WTC11 (cell line): ENCODE results near the gene PTPA. TPM values are rescaled to one million over a fixed set of nuclear protein-coding genes. Genes with fewer than 3 reads are reported as not detected.

ENCODE experiments used
- ATAC-seq: fragments of 200-7000 bp; cut with Tn5 transposase; 2 replicates; pipeline ENCODE4 v1.10.0; 2021; ENCODE audit warnings: mild to moderate bottlenecking, moderate library complexity
- CTCF ChIA-PET: fragments of 300-600 bp; sonication (Branson Sonifier 250); formaldehyde crosslinking; loops from one replicate; lab custom pipeline; 2021; ENCODE audit warnings: antibody characterized with exemption; lab: Charles Lee
- POLR2A ChIA-PET: fragments of 350-600 bp; sonication (Branson Sonifier 250); formaldehyde crosslinking; loops from one replicate; lab custom pipeline; 2021; ENCODE audit warnings: antibody characterized with exemption; lab: Charles Lee
- DNase-seq: peaks from one replicate; pipeline ENCODE4 v3.0.0; 2021; ENCODE audit warnings: low spot score
- H3K27ac Mint-ChIP-seq: 2 replicates; pipeline ENCODE4 v1.8.0; 2021; ENCODE audit warnings: mixed read lengths
- H3K27me3 Mint-ChIP-seq: 2 replicates; pipeline ENCODE4 v1.8.0; 2021; ENCODE audit warnings: low read depth, mild to moderate bottlenecking, moderate library complexity, mixed read lengths
- H3K36me3 Mint-ChIP-seq: 2 replicates; pipeline ENCODE4 v1.8.0; 2021; ENCODE audit warnings: mixed read lengths
- H3K4me1 Mint-ChIP-seq: 2 replicates; pipeline ENCODE4 v1.8.0; 2022; ENCODE audit warnings: mixed read lengths
- H3K4me3 Mint-ChIP-seq: 2 replicates; pipeline ENCODE4 v1.8.0; 2021; ENCODE audit warnings: mild to moderate bottlenecking, moderate library complexity, mixed read lengths
- H3K9me3 Mint-ChIP-seq: 2 replicates; pipeline ENCODE4 v1.8.0; 2021; ENCODE audit warnings: mixed read lengths
- FOXJ3 ChIP-seq: sonication (generic); formaldehyde crosslinking; IDR thresholded peaks from 2 replicates; pipeline ENCODE4 v1.9.0; 2021; ENCODE audit warnings: missing genetic modification reagents, mild to moderate bottlenecking, borderline replicate concordance
- GTF2I ChIP-seq: fragments of 250-450 bp; sonication (Bioruptor Pico); conservative IDR thresholded peaks from 2 replicates; pipeline ENCODE4 v1.4.0; 2021; ENCODE audit warnings: mild to moderate bottlenecking
- HMGA2 ChIP-seq: fragments of 250-450 bp; sonication (Bioruptor Pico); IDR thresholded peaks from 2 replicates; pipeline ENCODE4 v1.4.0; 2021; ENCODE audit warnings: mild to moderate bottlenecking, moderate library complexity
- JAZF1 ChIP-seq: fragments of 250-450 bp; sonication (Bioruptor Pico); IDR thresholded peaks from 2 replicates; pipeline ENCODE4 v1.9.0; 2021; ENCODE audit warnings: moderate library complexity, mild to moderate bottlenecking, inconsistent platforms
- MXD4 ChIP-seq: fragments of 250-450 bp; sonication (Bioruptor Pico); IDR thresholded peaks from 2 replicates; pipeline ENCODE4 v1.8.0; 2021; ENCODE audit warnings: mild to moderate bottlenecking, moderate library complexity, borderline replicate concordance
- NFATC4 ChIP-seq: fragments of 250-450 bp; sonication (Bioruptor Pico); IDR thresholded peaks from 2 replicates; pipeline ENCODE4 v1.9.0; 2021; ENCODE audit warnings: mild to moderate bottlenecking
- NR3C1 ChIP-seq: sonication (generic); formaldehyde crosslinking; conservative IDR thresholded peaks from 2 replicates; pipeline ENCODE4 v1.8.1; 2023; ENCODE audit warnings: low read depth, mild to moderate bottlenecking, missing genetic modification reagents
- SOX15 ChIP-seq: fragments of 250-450 bp; sonication (Bioruptor Pico); IDR thresholded peaks from 2 replicates; pipeline ENCODE4 v1.9.0; 2021; ENCODE audit warnings: mild to moderate bottlenecking
- SP1 ChIP-seq: sonication (generic); formaldehyde crosslinking; conservative IDR thresholded peaks from 2 replicates; pipeline ENCODE4 v1.8.1; 2022; ENCODE audit warnings: missing genetic modification reagents
- TP53 ChIP-seq: sonication (generic); formaldehyde crosslinking; IDR thresholded peaks from 2 replicates; pipeline ENCODE4 v1.8.1; 2023; ENCODE audit warnings: mild to moderate bottlenecking, missing genetic modification reagents
- ZNF121 ChIP-seq: sonication (generic); formaldehyde crosslinking; IDR thresholded peaks from 2 replicates; pipeline ENCODE4 v1.8.0; 2023; ENCODE audit warnings: missing genetic modification reagents
- ZNF396 ChIP-seq: fragments of 250-450 bp; sonication (Bioruptor Pico); IDR thresholded peaks from 2 replicates; pipeline ENCODE4 v1.8.0; 2021; ENCODE audit warnings: mild to moderate bottlenecking, moderate library complexity, borderline replicate concordance
- total RNA-seq: library from RNA; stranded (reverse); gene quantifications from 3 replicates; pipeline ENCODE4 v1.2.3, GENCODE V29; 2021
- TF ChIP-seq, protein P1 (sequence below): sonication (generic); formaldehyde crosslinking; IDR thresholded peaks from 2 replicates; pipeline ENCODE4 v1.8.0; 2023; ENCODE audit warnings: missing genetic modification reagents, mild to moderate bottlenecking, borderline replicate concordance
- TF ChIP-seq, protein P2 (sequence below): sonication (generic); formaldehyde crosslinking; IDR thresholded peaks from 2 replicates; pipeline ENCODE4 v1.8.0; 2022; ENCODE audit warnings: mild to moderate bottlenecking, missing genetic modification reagents
- TF ChIP-seq, protein P3 (sequence below): fragments of 250-450 bp; sonication (Bioruptor Pico); IDR thresholded peaks from 2 replicates; pipeline ENCODE4 v1.8.0; 2021; ENCODE audit warnings: mild to moderate bottlenecking
- TF ChIP-seq, protein P4 (sequence below): sonication (generic); formaldehyde crosslinking; IDR thresholded peaks from 2 replicates; pipeline ENCODE4 v1.8.0; 2023; ENCODE audit warnings: mild to moderate bottlenecking, missing genetic modification reagents
- TF ChIP-seq, protein P5 (sequence below): fragments of 250-450 bp; sonication (Bioruptor Pico); IDR thresholded peaks from 2 replicates; pipeline ENCODE4 v1.9.0; 2021; ENCODE audit warnings: mild to moderate bottlenecking, borderline replicate concordance

Gene PTPA
- total RNA-seq, 1 experiment from 2014 or later, result 186 TPM

DNA sequence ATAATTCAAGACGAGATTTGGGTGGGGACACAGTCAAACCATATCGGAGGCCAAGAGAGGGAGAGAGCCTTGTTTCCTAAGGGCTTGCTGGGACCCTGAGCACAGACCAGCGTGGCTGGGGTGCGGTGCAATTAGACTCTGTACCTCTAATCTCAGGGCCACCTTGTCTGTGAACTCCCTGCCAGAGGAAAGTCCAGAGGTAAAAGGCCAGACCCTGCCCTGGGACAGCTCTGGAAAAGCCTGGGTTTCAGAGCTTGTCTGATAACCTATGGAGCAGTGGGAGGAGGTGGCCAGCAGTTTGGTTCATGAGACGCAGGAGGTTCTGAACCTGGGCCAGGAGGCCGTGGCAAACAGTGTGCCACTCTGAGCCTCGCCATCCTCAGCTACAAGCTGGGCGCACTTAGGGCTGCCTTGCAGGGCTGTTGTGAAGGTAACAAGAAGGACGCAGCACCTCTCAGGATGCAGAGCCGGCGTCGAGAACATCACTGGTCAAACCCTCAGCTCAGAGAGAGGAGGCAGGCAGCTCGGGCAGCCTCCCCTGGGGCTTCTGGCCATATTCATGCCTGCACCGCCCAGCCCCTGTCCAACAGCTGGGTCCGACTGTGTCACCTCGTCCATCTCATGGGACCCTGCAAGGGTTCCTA lies 35.1 kb upstream of the PTPA start (continued):
- TF ChIP-seq, protein P1, sequence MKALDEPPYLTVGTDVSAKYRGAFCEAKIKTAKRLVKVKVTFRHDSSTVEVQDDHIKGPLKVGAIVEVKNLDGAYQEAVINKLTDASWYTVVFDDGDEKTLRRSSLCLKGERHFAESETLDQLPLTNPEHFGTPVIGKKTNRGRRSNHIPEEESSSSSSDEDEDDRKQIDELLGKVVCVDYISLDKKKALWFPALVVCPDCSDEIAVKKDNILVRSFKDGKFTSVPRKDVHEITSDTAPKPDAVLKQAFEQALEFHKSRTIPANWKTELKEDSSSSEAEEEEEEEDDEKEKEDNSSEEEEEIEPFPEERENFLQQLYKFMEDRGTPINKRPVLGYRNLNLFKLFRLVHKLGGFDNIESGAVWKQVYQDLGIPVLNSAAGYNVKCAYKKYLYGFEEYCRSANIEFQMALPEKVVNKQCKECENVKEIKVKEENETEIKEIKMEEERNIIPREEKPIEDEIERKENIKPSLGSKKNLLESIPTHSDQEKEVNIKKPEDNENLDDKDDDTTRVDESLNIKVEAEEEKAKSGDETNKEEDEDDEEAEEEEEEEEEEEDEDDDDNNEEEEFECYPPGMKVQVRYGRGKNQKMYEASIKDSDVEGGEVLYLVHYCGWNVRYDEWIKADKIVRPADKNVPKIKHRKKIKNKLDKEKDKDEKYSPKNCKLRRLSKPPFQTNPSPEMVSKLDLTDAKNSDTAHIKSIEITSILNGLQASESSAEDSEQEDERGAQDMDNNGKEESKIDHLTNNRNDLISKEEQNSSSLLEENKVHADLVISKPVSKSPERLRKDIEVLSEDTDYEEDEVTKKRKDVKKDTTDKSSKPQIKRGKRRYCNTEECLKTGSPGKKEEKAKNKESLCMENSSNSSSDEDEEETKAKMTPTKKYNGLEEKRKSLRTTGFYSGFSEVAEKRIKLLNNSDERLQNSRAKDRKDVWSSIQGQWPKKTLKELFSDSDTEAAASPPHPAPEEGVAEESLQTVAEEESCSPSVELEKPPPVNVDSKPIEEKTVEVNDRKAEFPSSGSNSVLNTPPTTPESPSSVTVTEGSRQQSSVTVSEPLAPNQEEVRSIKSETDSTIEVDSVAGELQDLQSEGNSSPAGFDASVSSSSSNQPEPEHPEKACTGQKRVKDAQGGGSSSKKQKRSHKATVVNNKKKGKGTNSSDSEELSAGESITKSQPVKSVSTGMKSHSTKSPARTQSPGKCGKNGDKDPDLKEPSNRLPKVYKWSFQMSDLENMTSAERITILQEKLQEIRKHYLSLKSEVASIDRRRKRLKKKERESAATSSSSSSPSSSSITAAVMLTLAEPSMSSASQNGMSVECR (CRISPR knock-in tag), result no peak
- no peak for TF ChIP-seq SOX15 (CRISPR knock-in tag)
- TF ChIP-seq, all 79 proteins: peak for 0

DNA sequence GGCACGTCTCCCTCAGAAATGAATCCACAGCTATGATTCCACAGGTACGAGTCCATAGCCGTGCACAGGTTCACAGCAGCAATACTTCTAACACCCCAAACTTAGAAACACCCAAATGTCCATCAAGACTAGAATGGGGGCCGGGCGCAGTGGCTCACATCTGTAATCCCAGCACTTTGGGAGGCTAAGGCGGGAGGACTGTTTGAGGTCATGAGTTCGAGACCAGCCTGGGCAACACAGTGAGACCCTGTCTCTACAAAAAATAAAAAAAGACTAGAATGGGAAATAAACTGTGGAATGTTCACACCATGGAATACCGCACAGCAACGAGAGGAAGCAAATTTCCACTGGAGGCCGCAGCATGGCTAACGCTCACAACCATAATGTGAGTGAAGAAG lies 34.6 kb upstream of the PTPA start:
- no peak for ATAC-seq
- no peaks in the 10 kb centered on the region for H3K9me3 Mint-ChIP-seq
- no peak for TF ChIP-seq NFATC4 (CRISPR knock-in tag)
- TF ChIP-seq MXD4, result no peak
- no peak for TF ChIP-seq HMGA2 (CRISPR knock-in tag)
- no peak for TF ChIP-seq ZNF396 (CRISPR knock-in tag)
- TF ChIP-seq ZNF121 (CRISPR knock-in tag), result 0 out of 2 replicates have a peak, but pooled peaks have one; percentile 19
- TF ChIP-seq, all 79 proteins: peak for 1
- CTCF ChIA-PET, result no interaction called here
- Mint-ChIP-seq H3K27ac (no peak overlapping the region), H3K4me3 (no peak overlapping the region), H3K4me1 (peaks cover 22% of the 10 kb centered on the region), H3K27me3 (no peaks in the 10 kb centered on the region), H3K36me3 (no peaks in the 10 kb centered on the region)
- no peak for DNase-seq
- POLR2A ChIA-PET, result no interaction called here

DNA sequence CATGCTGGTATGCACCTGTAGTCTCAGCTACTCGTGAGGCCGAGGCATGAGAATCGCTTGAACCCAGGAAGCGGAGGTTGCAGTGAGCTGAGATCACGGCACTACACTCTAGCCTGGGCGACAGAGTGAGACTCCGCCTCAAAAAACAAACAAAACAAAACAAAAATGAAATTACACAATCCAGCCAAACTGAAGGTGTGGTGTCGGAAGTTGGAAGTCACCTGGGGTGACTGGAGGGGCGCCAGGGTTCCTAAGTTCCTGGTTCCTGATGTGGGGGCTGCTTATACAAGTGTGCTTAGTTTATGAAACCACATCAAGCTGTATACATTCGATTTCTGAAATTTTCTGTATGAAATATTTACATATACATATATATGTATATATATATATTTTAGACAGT lies 34.0 kb upstream of the PTPA start:
- Mint-ChIP-seq H3K4me1 (peaks cover 16% of the 10 kb centered on the region), H3K4me3 (no peak overlapping the region), H3K36me3 (no peaks in the 10 kb centered on the region), H3K27me3 (no peaks in the 10 kb centered on the region), H3K9me3 (no peaks in the 10 kb centered on the region), H3K27ac (peak overlapping the region; percentile 48; the same call in 1 of the 2 replicates)
- DNase-seq (no peak), ATAC-seq (no peak)
- TF ChIP-seq JAZF1 (CRISPR knock-in tag) (no peak), GTF2I (CRISPR knock-in tag) (no peak), TP53 (CRISPR knock-in tag) (no peak), SP1 (CRISPR knock-in tag) (no peak), NR3C1 (CRISPR knock-in tag) (no peak), FOXJ3 (CRISPR knock-in tag) (no peak)
- TF ChIP-seq, protein P2, sequence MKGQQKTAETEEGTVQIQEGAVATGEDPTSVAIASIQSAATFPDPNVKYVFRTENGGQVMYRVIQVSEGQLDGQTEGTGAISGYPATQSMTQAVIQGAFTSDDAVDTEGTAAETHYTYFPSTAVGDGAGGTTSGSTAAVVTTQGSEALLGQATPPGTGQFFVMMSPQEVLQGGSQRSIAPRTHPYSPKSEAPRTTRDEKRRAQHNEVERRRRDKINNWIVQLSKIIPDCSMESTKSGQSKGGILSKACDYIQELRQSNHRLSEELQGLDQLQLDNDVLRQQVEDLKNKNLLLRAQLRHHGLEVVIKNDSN (CRISPR knock-in tag), result no peak
- TF ChIP-seq, protein P3, sequence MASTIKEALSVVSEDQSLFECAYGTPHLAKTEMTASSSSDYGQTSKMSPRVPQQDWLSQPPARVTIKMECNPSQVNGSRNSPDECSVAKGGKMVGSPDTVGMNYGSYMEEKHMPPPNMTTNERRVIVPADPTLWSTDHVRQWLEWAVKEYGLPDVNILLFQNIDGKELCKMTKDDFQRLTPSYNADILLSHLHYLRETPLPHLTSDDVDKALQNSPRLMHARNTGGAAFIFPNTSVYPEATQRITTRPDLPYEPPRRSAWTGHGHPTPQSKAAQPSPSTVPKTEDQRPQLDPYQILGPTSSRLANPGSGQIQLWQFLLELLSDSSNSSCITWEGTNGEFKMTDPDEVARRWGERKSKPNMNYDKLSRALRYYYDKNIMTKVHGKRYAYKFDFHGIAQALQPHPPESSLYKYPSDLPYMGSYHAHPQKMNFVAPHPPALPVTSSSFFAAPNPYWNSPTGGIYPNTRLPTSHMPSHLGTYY (CRISPR knock-in tag), result no peak
- TF ChIP-seq, protein P4, sequence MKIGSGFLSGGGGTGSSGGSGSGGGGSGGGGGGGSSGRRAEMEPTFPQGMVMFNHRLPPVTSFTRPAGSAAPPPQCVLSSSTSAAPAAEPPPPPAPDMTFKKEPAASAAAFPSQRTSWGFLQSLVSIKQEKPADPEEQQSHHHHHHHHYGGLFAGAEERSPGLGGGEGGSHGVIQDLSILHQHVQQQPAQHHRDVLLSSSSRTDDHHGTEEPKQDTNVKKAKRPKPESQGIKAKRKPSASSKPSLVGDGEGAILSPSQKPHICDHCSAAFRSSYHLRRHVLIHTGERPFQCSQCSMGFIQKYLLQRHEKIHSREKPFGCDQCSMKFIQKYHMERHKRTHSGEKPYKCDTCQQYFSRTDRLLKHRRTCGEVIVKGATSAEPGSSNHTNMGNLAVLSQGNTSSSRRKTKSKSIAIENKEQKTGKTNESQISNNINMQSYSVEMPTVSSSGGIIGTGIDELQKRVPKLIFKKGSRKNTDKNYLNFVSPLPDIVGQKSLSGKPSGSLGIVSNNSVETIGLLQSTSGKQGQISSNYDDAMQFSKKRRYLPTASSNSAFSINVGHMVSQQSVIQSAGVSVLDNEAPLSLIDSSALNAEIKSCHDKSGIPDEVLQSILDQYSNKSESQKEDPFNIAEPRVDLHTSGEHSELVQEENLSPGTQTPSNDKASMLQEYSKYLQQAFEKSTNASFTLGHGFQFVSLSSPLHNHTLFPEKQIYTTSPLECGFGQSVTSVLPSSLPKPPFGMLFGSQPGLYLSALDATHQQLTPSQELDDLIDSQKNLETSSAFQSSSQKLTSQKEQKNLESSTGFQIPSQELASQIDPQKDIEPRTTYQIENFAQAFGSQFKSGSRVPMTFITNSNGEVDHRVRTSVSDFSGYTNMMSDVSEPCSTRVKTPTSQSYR (CRISPR knock-in tag), result no peak
- TF ChIP-seq, protein P5, sequence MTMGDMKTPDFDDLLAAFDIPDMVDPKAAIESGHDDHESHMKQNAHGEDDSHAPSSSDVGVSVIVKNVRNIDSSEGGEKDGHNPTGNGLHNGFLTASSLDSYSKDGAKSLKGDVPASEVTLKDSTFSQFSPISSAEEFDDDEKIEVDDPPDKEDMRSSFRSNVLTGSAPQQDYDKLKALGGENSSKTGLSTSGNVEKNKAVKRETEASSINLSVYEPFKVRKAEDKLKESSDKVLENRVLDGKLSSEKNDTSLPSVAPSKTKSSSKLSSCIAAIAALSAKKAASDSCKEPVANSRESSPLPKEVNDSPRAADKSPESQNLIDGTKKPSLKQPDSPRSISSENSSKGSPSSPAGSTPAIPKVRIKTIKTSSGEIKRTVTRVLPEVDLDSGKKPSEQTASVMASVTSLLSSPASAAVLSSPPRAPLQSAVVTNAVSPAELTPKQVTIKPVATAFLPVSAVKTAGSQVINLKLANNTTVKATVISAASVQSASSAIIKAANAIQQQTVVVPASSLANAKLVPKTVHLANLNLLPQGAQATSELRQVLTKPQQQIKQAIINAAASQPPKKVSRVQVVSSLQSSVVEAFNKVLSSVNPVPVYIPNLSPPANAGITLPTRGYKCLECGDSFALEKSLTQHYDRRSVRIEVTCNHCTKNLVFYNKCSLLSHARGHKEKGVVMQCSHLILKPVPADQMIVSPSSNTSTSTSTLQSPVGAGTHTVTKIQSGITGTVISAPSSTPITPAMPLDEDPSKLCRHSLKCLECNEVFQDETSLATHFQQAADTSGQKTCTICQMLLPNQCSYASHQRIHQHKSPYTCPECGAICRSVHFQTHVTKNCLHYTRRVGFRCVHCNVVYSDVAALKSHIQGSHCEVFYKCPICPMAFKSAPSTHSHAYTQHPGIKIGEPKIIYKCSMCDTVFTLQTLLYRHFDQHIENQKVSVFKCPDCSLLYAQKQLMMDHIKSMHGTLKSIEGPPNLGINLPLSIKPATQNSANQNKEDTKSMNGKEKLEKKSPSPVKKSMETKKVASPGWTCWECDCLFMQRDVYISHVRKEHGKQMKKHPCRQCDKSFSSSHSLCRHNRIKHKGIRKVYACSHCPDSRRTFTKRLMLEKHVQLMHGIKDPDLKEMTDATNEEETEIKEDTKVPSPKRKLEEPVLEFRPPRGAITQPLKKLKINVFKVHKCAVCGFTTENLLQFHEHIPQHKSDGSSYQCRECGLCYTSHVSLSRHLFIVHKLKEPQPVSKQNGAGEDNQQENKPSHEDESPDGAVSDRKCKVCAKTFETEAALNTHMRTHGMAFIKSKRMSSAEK (CRISPR knock-in tag), result no peak
- POLR2A ChIA-PET, result no interaction called here
- CTCF ChIA-PET, result no interaction called here
